CD14-positive monocyte (primary cell): ENCODE results near the gene MCF2L. TPM values are rescaled to one million over a fixed set of nuclear protein-coding genes. Genes with fewer than 3 reads are reported as not detected.

Source experiments
- DNase-seq, 3 donors: peaks; one replicate each; pipeline ENCODE4 v3.0.0-alpha.2; 2011 to 2022
- H2AFZ ChIP-seq: 2 replicates; pipeline ENCODE4 v1.6.0; 2012; ENCODE audit warnings: mild to moderate bottlenecking, low read depth, low read length, inconsistent platforms; ENCODE audit not compliant: insufficient read depth, poor library complexity, severe bottlenecking
- H3K27ac ChIP-seq, 2 donors: 1 replicate in 1 of 2; 2 replicates in 1 of 2; pipeline ENCODE4 v1.5.1; 2012 to 2013; ENCODE audit warnings: low read length in 2 of 2, control low read depth in 1 of 2, inconsistent platforms in 1 of 2, low read depth in 1 of 2, mild to moderate bottlenecking in 1 of 2
- H3K27me3 ChIP-seq, 2 donors: one replicate each; pipeline versions ENCODE4 v1.6.0 to v1.6.1; 2011 to 2013; ENCODE audit warnings: low read length in 2 of 2; ENCODE audit not compliant: control insufficient read depth in 2 of 2, insufficient read depth in 2 of 2
- H3K36me3 ChIP-seq, 2 donors: replicated peaks in 1 of 2; 1 replicate in 1 of 2; 2 replicates in 1 of 2; pipeline versions ENCODE4 v1.5.1 to v1.6.1; 2012 to 2013; ENCODE audit warnings: low read length in 2 of 2, control low read depth in 1 of 2, inconsistent platforms in 1 of 2, mild to moderate bottlenecking in 1 of 2; ENCODE audit not compliant: insufficient read depth in 2 of 2, control insufficient read depth in 1 of 2
- H3K4me1 ChIP-seq, 2 donors: 1 replicate in 1 of 2; 2 replicates in 1 of 2; pipeline versions ENCODE4 v1.5.1 to v1.6.1; 2012 to 2013; ENCODE audit warnings: low read length in 2 of 2, control low read depth in 1 of 2, inconsistent platforms in 1 of 2, mild to moderate bottlenecking in 1 of 2, moderate library complexity in 1 of 2; ENCODE audit not compliant: insufficient read depth in 2 of 2, control insufficient read depth in 1 of 2
- H3K4me2 ChIP-seq: replicated peaks from 2 replicates; pipeline ENCODE3; 2012; ENCODE audit warnings: low read length, moderate library complexity, mild to moderate bottlenecking; ENCODE audit not compliant: poor library complexity, severe bottlenecking; ENCODE audit errors: extremely low read depth
- H3K4me3 ChIP-seq, 3 experiments: fragments of 200-600 bp in 1 of 3; sonication (generic) in 1 of 3; replicated peaks in 1 of 3; 1 replicate in 2 of 3; 2 replicates in 1 of 3; pipeline ENCODE4 v1.5.1; 2011 to 2013; ENCODE audit warnings: low read length in 3 of 3, mild to moderate bottlenecking in 3 of 3, control low read depth in 2 of 3, low read depth in 2 of 3, inconsistent platforms in 1 of 3, moderate library complexity in 1 of 3
- H3K79me2 ChIP-seq: 2 replicates; pipeline ENCODE4 v1.6.0; 2012; ENCODE audit warnings: mild to moderate bottlenecking, control low read depth, inconsistent platforms, low read length, moderate library complexity; ENCODE audit not compliant: insufficient read depth
- H3K9ac ChIP-seq: 2 replicates; pipeline ENCODE4 v1.6.0; 2017; ENCODE audit warnings: low read length, mild to moderate bottlenecking; ENCODE audit not compliant: insufficient read depth, poor library complexity, severe bottlenecking
- H3K9me3 ChIP-seq, 2 donors: replicated peaks in 1 of 2; 1 replicate in 1 of 2; 2 replicates in 1 of 2; pipeline versions ENCODE4 v1.5.1 to v1.6.1; 2012 to 2013; ENCODE audit warnings: low read length in 2 of 2, control low read depth in 1 of 2; ENCODE audit not compliant: control insufficient read depth in 1 of 2, insufficient read depth in 1 of 2
- H4K20me1 ChIP-seq: 2 replicates; pipeline ENCODE4 v1.6.0; 2012; ENCODE audit warnings: mild to moderate bottlenecking, low read length, control low read depth, moderate library complexity; ENCODE audit not compliant: insufficient read depth
- H3K27ac Mint-ChIP-seq, 7 donors: one replicate each; pipeline ENCODE4 v1.8.0; 2020; ENCODE audit warnings: mild to moderate bottlenecking in 7 of 7, mixed read lengths in 7 of 7, moderate library complexity in 6 of 7, inconsistent platforms in 2 of 7
- H3K27me3 Mint-ChIP-seq, 3 donors: one replicate each; pipeline ENCODE4 v1.8.0; 2021 to 2022; ENCODE audit warnings: low read depth in 3 of 3, mild to moderate bottlenecking in 3 of 3, mixed read lengths in 3 of 3, moderate library complexity in 3 of 3, inconsistent platforms in 1 of 3
- H3K36me3 Mint-ChIP-seq, 2 donors: one replicate each; pipeline ENCODE4 v1.8.0; 2020; ENCODE audit warnings: mixed read lengths in 2 of 2, inconsistent platforms in 1 of 2, mild to moderate bottlenecking in 1 of 2
- H3K4me1 Mint-ChIP-seq: one replicate; pipeline ENCODE4 v1.8.0; 2020; ENCODE audit warnings: mild to moderate bottlenecking, mixed read lengths
- H3K4me3 Mint-ChIP-seq, 2 donors: one replicate each; pipeline ENCODE4 v1.8.0; 2020; ENCODE audit warnings: mild to moderate bottlenecking in 2 of 2, mixed read lengths in 2 of 2, moderate library complexity in 1 of 2
- H3K9me3 Mint-ChIP-seq, 7 donors: one replicate each; pipeline ENCODE4 v1.8.0; 2020 to 2022; ENCODE audit warnings: mixed read lengths in 7 of 7, mild to moderate bottlenecking in 6 of 7, moderate library complexity in 6 of 7, inconsistent platforms in 2 of 7
- WGBS: methylation state at CpG from one replicate; pipeline ENCODE4 v1.1.5; 2013; ENCODE audit warnings: missing lambda C conversion rate; ENCODE audit not compliant: insufficient coverage; 5-methylcytosine and 5-hydroxymethylcytosine counted together
- intact Hi-C, 2 donors: fragments of 100-400 bp; cut with micrococcal nuclease; formaldehyde crosslinking; loops; one replicate each; pipeline versions ENCODE4 v1.15.0 to v1.15.1; 2023
- polyA plus RNA-seq, 3 donors: library from polyadenylated mRNA; depleted of rRNA in 1 of 3; unstranded in 2 of 3; stranded (reverse) in 1 of 3; fragments of 300-500 nt in 2 of 3; fragments of >200 nt in 1 of 3; fragmentation: Illumina TruSeq in 2 of 3; gene quantifications; 1 replicate in 2 of 3; 2 replicates in 1 of 3; pipeline ENCODE4 v1.2.3, GENCODE V29; 2012 to 2021
- TF ChIP-seq, protein P1 (sequence below): fragments of 200-600 bp; IDR thresholded peaks from one replicate; pipeline ENCODE4 v1.8.0; 2022; ENCODE audit warnings: antibody characterized with exemption, mild to moderate bottlenecking

MCF2L gene
- polyA plus RNA-seq, 3 donors: not detected

DNA sequence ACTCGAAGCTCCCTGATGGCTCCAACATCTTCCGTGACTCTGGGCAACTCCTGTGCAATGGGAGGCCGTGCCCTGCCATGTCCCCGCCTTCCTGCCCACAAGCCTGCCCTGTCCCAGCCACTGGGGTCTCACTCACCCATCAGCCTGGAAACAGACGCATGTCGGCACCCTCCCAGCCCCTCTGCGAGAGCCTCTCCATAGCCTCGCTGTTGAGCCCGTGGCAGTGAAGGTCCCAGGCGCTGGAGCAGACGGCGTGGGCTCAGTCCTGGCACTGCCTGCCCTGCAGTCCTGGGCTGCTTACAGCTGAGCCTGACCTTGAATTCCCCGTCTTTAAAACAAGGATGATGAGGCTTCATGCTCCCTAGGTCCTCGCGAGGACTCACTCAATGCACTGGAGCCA, 37.0 kb downstream of the MCF2L start:
- no peak overlapping the region for H3K27ac ChIP-seq

DNA sequence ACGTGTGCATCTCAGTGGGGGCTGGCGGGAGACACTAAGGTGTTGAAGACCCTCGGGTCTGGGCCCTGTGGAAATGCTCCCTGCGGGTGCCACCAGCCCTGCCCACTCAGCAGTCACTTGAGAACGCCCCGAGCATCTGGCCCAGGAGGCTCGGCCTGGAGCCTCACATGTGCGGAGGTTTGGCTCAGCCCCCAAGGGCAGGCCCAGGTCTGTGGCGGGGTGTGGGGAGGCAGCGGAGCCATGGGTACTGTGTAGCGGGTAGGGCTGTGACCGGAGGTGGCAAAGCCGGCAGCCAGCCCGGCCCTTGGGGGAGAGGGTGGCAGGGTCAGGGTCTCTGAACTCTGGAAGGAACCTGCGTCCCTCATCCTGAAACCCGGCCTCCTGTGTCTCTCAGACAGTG, 37.6 kb downstream of the MCF2L start:
- WGBS: 95% methylated on average over 11 of the region's 16 CpGs

More for the DNA sequence above, 37.0 kb downstream of the MCF2L start:
- Mint-ChIP-seq H3K4me3 (no peak overlapping the region), H3K27ac (no peak overlapping the region), H3K4me1 (peaks cover 5% of the 10 kb centered on the region), H3K9me3 (peaks cover 0 to 8% (median 0%) of the 10 kb centered on the region in 7 donors), H3K27me3 (peaks cover 20 to 25% (median 21%) of the 10 kb centered on the region in 3 donors), H3K36me3 (no peaks in the 10 kb centered on the region)
- intact Hi-C loops: no loop called here
- H3K36me3 ChIP-seq: no peaks in the 10 kb centered on the region
- H3K4me2 ChIP-seq: no peak overlapping the region
- TF ChIP-seq, protein P1, sequence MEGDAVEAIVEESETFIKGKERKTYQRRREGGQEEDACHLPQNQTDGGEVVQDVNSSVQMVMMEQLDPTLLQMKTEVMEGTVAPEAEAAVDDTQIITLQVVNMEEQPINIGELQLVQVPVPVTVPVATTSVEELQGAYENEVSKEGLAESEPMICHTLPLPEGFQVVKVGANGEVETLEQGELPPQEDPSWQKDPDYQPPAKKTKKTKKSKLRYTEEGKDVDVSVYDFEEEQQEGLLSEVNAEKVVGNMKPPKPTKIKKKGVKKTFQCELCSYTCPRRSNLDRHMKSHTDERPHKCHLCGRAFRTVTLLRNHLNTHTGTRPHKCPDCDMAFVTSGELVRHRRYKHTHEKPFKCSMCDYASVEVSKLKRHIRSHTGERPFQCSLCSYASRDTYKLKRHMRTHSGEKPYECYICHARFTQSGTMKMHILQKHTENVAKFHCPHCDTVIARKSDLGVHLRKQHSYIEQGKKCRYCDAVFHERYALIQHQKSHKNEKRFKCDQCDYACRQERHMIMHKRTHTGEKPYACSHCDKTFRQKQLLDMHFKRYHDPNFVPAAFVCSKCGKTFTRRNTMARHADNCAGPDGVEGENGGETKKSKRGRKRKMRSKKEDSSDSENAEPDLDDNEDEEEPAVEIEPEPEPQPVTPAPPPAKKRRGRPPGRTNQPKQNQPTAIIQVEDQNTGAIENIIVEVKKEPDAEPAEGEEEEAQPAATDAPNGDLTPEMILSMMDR: no peak
- H3K9ac ChIP-seq: no peak overlapping the region
- no peaks in the 10 kb centered on the region for H3K79me2 ChIP-seq
- no peaks in the 10 kb centered on the region for H3K9me3 ChIP-seq
- H3K4me3 ChIP-seq: no peak overlapping the region
- DNase-seq: no peak
- no peak overlapping the region for H2AFZ ChIP-seq
- no peaks in the 10 kb centered on the region for H3K4me1 ChIP-seq
- H4K20me1 ChIP-seq: no peaks in the 10 kb centered on the region
- H3K27me3 ChIP-seq: peaks cover 0 to 11% of the 10 kb centered on the region in 2 donors
- WGBS: 94% methylated on average over 15 of the region's 15 CpGs

More for the DNA sequence above, 37.6 kb downstream of the MCF2L start:
- Mint-ChIP-seq H3K4me3 (no peak overlapping the region), H3K27ac (no peak overlapping the region), H3K36me3 (no peaks in the 10 kb centered on the region), H3K27me3 (peaks cover 14 to 18% (median 15%) of the 10 kb centered on the region in 3 donors), H3K9me3 (peaks cover 0 to 11% (median 2%) of the 10 kb centered on the region in 7 donors), H3K4me1 (peaks cover 5% of the 10 kb centered on the region)
- H4K20me1 ChIP-seq: no peaks in the 10 kb centered on the region
- no peak overlapping the region for H2AFZ ChIP-seq
- no peak overlapping the region for H3K27ac ChIP-seq
- H3K4me3 ChIP-seq: no peak overlapping the region
- H3K9me3 ChIP-seq: no peaks in the 10 kb centered on the region
- no peak overlapping the region for H3K9ac ChIP-seq
- H3K4me2 ChIP-seq: no peak overlapping the region
- TF ChIP-seq, protein P1: no peak
- no peaks in the 10 kb centered on the region for H3K4me1 ChIP-seq
- no peaks in the 10 kb centered on the region for H3K79me2 ChIP-seq
- H3K36me3 ChIP-seq: no peaks in the 10 kb centered on the region
- peaks cover 0 to 5% of the 10 kb centered on the region in 2 donors for H3K27me3 ChIP-seq
- DNase-seq: no peak
- intact Hi-C loops: no loop called here
